Endometrium (tissue), 2 donors: ENCODE measurements around the gene TRAPPC4.
A peak's percentile ranks its signal among the peaks of the same experiment; 100 is the strongest.
"Not testable (repeated sequence)": the region's sequence is repeated elsewhere in the genome, so short reads cannot be mapped to it uniquely, and the experiment has no call there.

Experiments
- FAIRE-seq: peaks from 2 replicates; lab custom pipeline; 2012; peaks lifted over from hg19 to GRCh38; lab: Jason Lieb, UNC
- donor health status: control.
- donor health status: control.

Gene TRAPPC4

GRCh38 chr11:119034813-119035212 is 16.2 kb downstream of the TRAPPC4 start:
- FAIRE-seq, result no peak

DNA sequence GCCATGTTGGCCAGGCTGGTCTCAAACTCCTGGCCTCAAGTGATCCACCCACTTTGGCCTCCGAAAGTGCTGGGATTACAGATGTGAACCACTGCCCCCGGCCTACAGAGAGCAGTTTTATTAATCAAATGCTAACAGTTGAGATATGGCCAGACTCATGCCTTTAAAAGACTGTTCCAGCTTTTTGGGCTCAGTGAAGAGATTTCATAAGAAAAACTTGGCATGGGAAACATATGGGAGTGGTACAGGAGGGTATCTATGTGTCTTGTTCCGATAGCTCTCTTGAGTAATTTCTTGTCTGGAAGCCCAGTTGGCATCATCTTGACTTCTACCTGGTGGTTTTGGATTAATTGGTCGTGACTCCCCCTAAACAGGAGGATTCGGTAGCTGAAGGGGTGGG is 20.3 kb downstream of the TRAPPC4 start:
- no peak for FAIRE-seq

- FAIRE-seq, result not testable (repeated sequence)
Observed at GRCh38 chr11:119039471-119039870, 20.9 kb downstream of the TRAPPC4 start.

- no peak for FAIRE-seq
Observed at GRCh38 chr11:119041821-119042514, 23.4 kb downstream of the TRAPPC4 start.

GRCh38 chr11:119042927-119043326 is 24.4 kb downstream of the TRAPPC4 start:
- FAIRE-seq, result no peak

- no peak for FAIRE-seq
Observed at GRCh38 chr11:119044708-119045107, 26.1 kb downstream of the TRAPPC4 start.

DNA sequence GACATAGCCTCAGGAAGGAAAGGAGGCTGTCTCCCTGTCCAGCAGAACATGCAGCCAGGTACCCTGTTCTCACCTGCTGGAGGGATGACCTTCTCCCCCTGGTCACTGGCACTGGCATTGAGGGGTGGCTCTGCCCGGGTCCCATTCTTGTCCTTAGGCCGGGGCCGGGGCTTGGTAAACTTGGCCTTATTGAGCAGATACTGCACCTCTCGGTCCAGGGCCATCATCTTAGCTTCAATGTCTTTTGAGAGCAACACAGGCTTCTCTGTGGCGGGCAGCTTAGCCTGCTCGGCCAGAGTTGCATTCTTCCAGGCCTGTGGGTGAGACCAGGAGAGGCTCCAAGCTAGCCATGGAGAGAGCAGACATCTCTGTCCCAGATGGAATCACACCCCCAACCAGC is 27.9 kb downstream of the TRAPPC4 start:
- FAIRE-seq, result no peak

DNA sequence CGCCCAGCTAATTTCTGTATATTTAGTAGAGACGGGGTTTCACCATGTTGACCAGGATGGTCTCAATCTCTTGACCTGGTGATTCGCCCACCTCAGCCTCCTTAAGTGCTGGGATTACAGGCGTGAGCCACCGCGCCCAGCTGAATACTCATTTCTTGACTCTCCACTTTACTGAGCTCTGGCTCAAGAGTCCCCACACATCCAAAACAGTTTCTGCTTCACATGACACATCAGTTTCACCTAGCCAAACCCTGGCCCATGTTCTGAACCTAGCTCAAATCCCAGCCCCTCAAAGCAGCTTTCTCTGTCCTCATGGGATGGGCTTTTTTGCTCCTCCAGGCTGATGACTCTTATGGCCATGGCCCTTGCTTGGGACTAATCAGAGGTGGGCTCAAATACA is 28.6 kb downstream of the TRAPPC4 start:
- no peak for FAIRE-seq

GRCh38 chr11:119048644-119049043 is 30.1 kb downstream of the TRAPPC4 start:
- FAIRE-seq, result no peak

DNA sequence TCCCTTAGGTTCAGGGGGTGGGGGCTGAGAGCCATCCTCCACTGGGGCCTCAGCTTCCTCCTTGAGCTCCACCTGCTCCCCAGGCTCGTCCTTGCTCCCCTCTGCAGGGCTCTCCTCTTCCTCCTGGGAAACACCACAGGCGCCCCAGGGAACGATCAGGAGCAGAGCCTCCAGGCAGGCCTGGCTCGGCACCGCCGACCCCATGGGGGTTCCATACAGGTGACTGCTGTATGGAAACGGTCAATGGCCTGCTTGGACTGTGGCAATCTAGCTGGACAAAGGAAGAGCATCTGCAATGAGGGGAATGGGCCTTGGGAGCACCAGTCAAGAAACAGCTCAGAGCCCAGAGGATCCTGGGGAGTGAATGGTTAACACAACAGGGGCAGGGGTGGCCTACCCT is 30.5 kb downstream of the TRAPPC4 start:
- FAIRE-seq, result no peak

DNA sequence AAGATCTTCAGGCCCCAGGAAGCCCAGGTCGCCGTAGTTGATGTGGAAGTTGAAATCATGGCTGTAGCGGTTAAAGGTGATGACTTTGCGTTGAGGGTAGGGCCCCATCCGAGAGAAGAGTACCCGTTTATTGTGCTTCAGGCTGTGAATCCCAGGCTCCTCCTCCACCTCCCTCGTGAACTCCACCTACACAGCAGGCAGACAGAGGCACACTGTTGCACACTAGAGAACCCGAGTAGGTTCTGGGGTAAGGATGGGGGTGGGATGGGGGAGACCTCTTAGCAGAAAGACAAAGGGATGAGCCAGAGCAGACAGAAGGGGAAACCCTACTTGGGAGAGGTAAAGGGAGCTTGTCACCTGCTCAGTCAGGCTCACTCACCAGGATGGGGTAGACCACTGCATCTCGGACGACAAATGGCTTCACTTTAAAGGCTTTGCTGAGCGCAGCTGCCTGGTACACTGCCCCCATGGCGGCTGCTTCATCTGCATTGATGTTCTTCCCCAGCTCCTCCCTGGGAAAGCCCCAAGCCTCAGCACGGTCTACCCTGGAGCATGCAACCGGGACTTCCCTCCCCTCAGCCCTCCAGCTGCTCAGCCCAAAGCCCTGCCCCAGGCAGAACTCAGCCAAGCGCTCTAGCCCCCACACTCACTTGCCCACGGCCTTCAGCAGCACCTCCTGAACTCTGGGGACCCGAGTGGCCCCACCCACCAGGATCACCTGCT is 33.0 kb downstream of the TRAPPC4 start:
- FAIRE-seq, result no peak

GRCh38 chr11:119052163-119052814 is 33.7 kb downstream of the TRAPPC4 start:
- no peak for FAIRE-seq

DNA sequence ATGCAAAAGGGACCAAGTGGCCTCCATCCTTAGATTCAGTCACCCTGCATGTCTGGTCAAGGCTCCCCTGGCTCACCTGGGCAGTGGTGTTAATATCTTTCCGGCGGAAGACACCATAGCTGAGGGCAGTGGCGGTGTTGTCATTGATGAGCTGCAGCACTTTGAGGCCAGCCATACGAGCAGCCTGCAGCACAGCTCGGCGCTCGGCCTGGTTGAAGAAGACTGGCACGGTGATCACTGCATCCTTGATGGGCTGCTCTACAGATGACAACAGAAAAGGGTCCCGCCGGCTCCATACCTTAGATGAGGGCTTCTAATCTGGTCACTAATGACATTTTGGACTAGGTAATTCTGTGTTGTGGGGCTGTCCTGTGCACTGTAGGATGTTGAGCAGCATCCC is 35.9 kb downstream of the TRAPPC4 start:
- FAIRE-seq, result no peak

- FAIRE-seq, result no peak
Observed at GRCh38 chr11:119055901-119056300, 37.3 kb downstream of the TRAPPC4 start.

GRCh38 chr11:119056421-119056999 is 37.9 kb downstream of the TRAPPC4 start:
- FAIRE-seq, result no peak

DNA sequence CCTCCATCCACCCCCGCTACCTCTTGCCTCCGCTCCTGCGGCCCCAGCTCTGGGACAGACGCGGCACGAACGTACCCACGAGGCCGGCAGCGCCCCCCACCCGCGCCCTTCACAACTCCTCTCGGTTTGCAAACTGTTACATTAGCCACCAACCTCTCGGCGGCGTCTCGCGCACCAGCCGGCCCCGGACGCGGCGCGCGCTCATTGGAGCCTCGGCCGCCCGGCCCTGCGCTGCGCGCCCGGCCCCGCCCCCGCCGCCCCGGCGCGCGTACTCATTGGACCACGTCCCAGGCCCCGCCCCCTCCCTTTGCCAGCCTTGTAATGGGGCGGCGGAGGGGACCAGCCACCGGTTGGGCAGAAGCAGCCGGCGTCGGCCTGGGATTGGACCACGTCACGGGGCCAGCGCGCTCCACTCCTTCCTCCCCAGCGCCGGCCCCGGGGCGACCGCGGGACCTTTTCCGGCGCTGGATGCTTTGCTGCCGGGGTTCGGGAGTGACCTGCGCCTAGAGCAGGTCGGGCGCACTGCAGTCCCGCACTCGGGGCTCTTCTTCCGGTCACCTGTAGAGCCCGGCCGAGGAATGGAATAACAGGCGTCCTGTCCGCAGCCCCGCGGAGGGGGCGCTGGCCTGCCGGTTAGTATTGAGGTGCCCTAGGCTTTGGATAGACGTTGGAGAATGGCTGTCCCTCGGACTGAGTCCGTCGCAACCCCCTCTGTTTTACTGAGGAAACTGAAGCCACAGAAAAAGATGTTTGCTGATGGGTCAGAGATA is 38.6 kb downstream of the TRAPPC4 start, which contains the start of gene HYOU1:
Gene HYOU1, minus strand, starts transcription at position 206 of the 770 bp plus-strand sequence. CDS start 1,045 bp downstream, outside the sequence.
- no peak for FAIRE-seq

GRCh38 chr11:119059128-119059527 is 40.6 kb downstream of the TRAPPC4 start:
- not testable (repeated sequence) for FAIRE-seq

DNA sequence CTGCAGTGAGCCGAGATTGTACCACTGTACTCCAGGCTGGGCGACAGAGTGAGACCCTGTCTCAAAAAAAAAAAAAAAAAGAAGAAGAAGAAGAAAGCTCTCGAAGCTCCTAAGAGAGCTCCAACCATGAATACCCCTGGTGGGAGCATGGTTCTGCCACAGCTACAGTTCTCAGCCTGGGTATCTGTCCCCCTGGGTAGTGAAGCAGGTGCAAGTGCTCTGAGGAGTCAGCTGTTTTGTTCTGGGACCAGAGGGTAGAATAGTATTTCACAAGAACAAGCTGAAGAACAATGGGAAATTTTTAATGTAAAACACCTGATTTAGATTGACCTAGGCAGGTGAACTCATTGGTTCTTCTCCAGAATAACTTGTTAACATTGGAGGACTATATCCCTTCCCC is 42.7 kb downstream of the TRAPPC4 start:
- no peak for FAIRE-seq

DNA sequence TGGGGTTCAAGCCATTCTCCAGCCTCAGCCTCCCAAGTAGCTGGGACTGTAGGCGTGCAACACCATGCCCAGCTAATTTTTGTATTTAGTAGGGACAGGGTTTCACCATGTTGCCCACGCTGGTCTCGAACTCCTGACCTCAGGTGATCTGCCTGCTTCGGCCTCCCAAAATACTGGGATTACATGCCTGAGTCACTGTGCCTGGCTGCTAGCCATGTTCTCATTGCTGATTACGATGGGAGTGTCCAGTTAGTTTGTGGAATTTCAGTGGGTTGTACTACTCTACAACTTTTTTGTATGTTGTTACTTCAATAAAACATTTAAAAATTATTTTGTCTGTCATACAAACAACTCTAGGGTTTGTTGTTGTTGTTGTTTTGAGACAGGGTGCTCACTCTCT is 44.2 kb downstream of the TRAPPC4 start:
- FAIRE-seq, result no peak

DNA sequence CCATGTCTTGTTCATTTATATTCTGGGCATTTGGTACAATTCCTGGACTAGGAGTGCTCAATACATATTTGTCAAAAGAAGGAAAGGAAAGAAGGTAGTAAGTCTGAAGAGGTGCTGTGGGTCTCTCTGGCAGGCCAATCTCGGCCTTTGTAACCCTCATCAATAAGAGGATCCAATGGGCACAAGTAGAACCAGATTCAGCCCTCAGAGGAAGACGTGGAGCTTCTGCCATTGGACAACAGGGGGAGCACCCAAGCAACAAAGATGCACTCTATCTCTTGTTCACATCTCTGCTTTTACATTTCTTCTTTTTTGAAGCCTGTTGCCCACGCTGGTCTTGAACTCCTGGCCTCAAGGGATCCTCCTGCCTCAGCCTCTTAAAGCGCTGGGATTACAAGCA is 46.8 kb downstream of the TRAPPC4 start:
- no peak for FAIRE-seq

- FAIRE-seq, result peak; percentile 87
Observed at GRCh38 chr11:119067371-119068222, 49.0 kb downstream of the TRAPPC4 start, which contains the start of gene VPS11. VPS11 (plus strand) TSS chr11:119067818; CDS start chr11:119067824, 6 bp downstream.
